Liver (tissue), 3 donors: ENCODE measurements around the gene KIF26B.

Experiments used
- CTCF ChIP-seq: fragments of 150-350 bp; IDR thresholded peaks from 2 replicates; pipeline ENCODE4 v1.5.1; 2017; ENCODE audit warnings: improper control_type of control experiment, low read depth, low read length; ENCODE audit not compliant: missing input control
- FOXA1 ChIP-seq: IDR thresholded peaks from 2 replicates; pipeline ENCODE4 v1.6.1; 2016; ENCODE audit warnings: antibody characterized with exemption
- MAX ChIP-seq: IDR thresholded peaks from 2 replicates; pipeline ENCODE4 v1.6.1; 2016; ENCODE audit warnings: antibody characterized with exemption
- RAD21 ChIP-seq, 2 donors: IDR thresholded peaks; 2 replicates each; pipeline ENCODE4 v1.6.1; 2016; ENCODE audit warnings: antibody characterized with exemption in 2 of 2, mild to moderate bottlenecking in 2 of 2
- donor health status: healthy.
- donor health status: healthy.

- TF ChIP-seq CTCF = no peak
- no peak for TF ChIP-seq RAD21 (IDR thresholded peaks at IDR 0.05)
- no peak for TF ChIP-seq MAX
- no peak for TF ChIP-seq FOXA1
Measured at GRCh38 chr1:245652116-245652515, 497.3 kb downstream of the KIF26B start.
